ENCODE data around the gene KCNIP2. TPM values are rescaled to one million over a fixed set of nuclear protein-coding genes. Genes with fewer than 3 reads are reported as not detected.

The KCNIP2 gene
- total RNA-seq, 4 donors from 2014 or later: 1.1 to 5.2 (median 2.2) TPM

DNA sequence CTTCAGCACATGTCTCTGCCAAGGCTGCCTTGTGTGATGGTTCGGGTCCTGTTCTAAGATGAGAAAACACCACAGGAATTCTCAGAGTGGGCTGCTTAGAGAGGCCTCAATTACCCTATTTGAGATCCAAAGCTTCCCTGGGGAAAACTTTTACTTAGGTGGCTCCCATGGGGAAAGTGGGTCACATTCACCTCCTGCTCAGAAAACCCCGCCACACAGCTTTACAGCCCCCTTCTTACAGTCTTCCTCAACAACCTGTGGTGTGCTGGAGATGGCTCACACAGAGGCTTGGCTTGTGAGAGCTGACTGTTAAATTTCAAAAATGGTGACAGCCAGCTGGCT lies 36.6 kb upstream of the KCNIP2 start:
- Histone ChIP-seq H3K4me1 (peaks cover 0 to 5% (median 0%) of the 10 kb centered on the region in 4 donors), H3K4me3 (no peak overlapping the region), H3K27ac (no peak overlapping the region), H3K27me3 (no peaks in the 10 kb centered on the region), H3K9me3 (no peaks in the 10 kb centered on the region), H3K36me3 (peaks cover 0 to 7% (median 0%) of the 10 kb centered on the region in 4 donors)
- no peak for TF ChIP-seq POLR2A (IDR thresholded peaks at IDR 0.05)
- TF ChIP-seq, protein P1, sequence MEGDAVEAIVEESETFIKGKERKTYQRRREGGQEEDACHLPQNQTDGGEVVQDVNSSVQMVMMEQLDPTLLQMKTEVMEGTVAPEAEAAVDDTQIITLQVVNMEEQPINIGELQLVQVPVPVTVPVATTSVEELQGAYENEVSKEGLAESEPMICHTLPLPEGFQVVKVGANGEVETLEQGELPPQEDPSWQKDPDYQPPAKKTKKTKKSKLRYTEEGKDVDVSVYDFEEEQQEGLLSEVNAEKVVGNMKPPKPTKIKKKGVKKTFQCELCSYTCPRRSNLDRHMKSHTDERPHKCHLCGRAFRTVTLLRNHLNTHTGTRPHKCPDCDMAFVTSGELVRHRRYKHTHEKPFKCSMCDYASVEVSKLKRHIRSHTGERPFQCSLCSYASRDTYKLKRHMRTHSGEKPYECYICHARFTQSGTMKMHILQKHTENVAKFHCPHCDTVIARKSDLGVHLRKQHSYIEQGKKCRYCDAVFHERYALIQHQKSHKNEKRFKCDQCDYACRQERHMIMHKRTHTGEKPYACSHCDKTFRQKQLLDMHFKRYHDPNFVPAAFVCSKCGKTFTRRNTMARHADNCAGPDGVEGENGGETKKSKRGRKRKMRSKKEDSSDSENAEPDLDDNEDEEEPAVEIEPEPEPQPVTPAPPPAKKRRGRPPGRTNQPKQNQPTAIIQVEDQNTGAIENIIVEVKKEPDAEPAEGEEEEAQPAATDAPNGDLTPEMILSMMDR (IDR thresholded peaks at IDR 0.05): no peak
- in situ Hi-C loops (cut with MboI; ENCODE audit: low pct_ligation_motif_present in 1 of 4, low pct_unique_long_range_greater_than_20kb in 1 of 4, low sequenced_read_pairs in 3 of 4): no loop called here
- intact Hi-C loops (cut with DNase I; ENCODE audit: low total_unique reads): no loop called here
- no peak for DNase-seq
- WGBS, 2 donors (ENCODE audit: low coverage in 1 of 2): 93% methylated on average over 2 of the region's 2 CpGs; no CpG with 5 or more reads in 1 of the 2 donors

DNA sequence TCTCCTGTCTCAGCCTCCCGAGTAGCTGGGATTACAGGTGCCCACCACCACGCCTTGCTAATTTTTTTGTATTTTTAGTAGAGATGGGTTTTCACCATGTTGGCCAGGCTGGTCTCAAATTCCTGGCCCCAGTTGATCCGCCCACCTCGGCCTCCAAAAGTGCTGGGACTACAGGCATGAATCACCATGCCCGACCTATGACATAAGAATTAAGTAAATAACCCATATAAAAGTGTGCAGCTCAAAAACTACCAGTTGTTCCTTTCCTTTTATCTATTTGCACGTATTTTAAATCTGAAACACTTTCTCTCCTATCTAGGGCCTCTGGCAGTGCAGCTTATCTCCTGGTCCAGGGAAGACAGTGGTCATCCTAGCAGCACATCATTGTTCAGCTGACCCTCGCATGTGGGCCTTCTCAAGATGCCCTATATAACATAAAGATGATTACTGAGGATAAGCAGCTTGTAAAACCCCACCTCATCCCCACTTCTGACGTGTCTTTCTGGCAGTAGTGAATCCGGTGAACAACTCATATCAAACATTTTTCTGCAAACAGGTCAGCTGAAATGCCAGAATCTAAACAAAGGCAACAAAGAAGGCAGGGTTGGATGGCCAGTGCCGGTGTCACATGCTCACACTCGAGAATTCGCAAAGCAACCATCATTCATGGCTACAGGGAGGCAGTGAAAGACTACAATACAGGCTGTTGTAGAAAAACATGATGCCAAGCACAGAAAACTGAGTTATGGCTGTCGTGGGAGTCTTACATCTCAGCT lies 36.0 kb upstream of the KCNIP2 start:
- whole genome bisulfite sequencing, 2 donors (ENCODE audit: low coverage in 1 of 2): 83 to 87% methylated on average over 11 to 13 of the region's 13 CpGs

DNA sequence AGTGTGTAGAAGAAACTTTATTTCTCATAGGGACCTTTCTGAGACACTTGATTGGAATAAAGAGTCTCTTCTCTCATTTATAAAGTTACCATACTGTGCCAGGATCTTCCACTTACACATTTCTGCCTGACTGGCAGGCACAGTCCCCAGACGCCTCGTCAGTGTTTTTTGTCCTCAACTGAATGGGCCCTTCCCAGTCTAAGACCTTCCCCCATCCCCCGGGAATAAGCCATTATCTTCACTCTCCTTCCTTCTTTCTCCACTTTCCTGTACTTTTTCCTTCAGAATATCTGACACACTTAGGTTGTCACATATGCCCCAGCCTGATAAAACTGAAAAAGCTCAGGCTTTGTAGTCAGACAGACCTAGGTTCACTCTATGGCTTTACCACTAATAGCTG lies 35.3 kb upstream of the KCNIP2 start:
- Histone ChIP-seq H3K4me3 (no peak overlapping the region), H3K9me3 (no peaks in the 10 kb centered on the region), H3K4me1 (peaks cover 0 to 5% (median 0%) of the 10 kb centered on the region in 4 donors), H3K27me3 (no peaks in the 10 kb centered on the region), H3K36me3 (peaks cover 0 to 7% (median 0%) of the 10 kb centered on the region in 4 donors), H3K27ac (no peak overlapping the region)
- DNase-seq: no peak
- WGBS, 2 donors (ENCODE audit: low coverage in 1 of 2): 92 to 100% methylated on average over 1 to 3 of the region's 3 CpGs
- no peak for TF ChIP-seq POLR2AphosphoS5 (IDR thresholded peaks at IDR 0.05)
- no peak for TF ChIP-seq POLR2A (IDR thresholded peaks at IDR 0.05)
- TF ChIP-seq EP300 (IDR thresholded peaks at IDR 0.05; ENCODE audit: low read depth): no peak
- TF ChIP-seq, protein P1 (IDR thresholded peaks at IDR 0.05): no peak
- intact Hi-C loops (cut with DNase I; ENCODE audit: low total_unique reads) (no loop called here), in situ Hi-C loops (cut with MboI; ENCODE audit: low pct_ligation_motif_present in 1 of 4, low pct_unique_long_range_greater_than_20kb in 1 of 4, low sequenced_read_pairs in 3 of 4) (no loop called here)

More for the DNA sequence above, 36.0 kb upstream of the KCNIP2 start:
- Histone ChIP-seq H3K27me3 (no peaks in the 10 kb centered on the region), H3K27ac (no peak overlapping the region), H3K36me3 (peaks cover 0 to 7% (median 0%) of the 10 kb centered on the region in 4 donors), H3K9me3 (no peaks in the 10 kb centered on the region), H3K4me3 (no peak overlapping the region), H3K4me1 (peaks cover 0 to 5% (median 0%) of the 10 kb centered on the region in 4 donors)
- no peak for DNase-seq
- TF ChIP-seq EP300 (IDR thresholded peaks at IDR 0.05; ENCODE audit: low read depth) (no peak), POLR2A (IDR thresholded peaks at IDR 0.05) (no peak), POLR2AphosphoS5 (IDR thresholded peaks at IDR 0.05) (no peak)
- TF ChIP-seq, protein P1 (IDR thresholded peaks at IDR 0.05): no peak
- intact Hi-C loops (cut with DNase I; ENCODE audit: low total_unique reads) (no loop called here), in situ Hi-C loops (cut with MboI; ENCODE audit: low pct_ligation_motif_present in 1 of 4, low pct_unique_long_range_greater_than_20kb in 1 of 4, low sequenced_read_pairs in 3 of 4) (no loop called here)

DNA sequence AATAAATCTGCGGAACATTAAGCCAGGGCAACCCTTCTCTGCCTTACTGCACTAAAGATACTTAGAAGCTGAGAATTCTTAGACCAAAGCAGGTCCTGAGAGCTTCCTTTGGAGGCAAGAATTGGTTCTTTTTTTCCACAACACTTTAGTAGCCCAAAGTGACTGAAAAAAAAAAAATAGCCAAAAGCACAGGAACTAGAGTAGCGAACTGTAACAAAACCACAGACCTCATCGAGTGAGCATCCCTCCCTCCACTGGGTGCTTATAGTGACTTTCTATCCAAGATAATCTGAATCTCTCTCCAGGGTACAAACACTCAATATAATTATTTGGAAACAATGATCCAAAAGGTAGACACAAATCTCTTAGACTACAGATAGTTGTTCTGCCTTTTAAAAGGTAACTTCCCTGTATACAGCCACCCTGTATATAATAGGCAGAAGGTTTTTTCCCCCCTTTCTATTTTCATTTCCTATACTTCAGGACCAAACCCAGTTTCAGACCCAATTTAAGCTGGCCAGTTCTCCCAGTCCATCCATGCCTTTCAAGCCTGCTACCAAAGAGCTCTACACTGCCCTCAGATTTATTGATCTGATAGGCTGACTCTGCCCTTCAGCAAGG lies 31.6 kb upstream of the KCNIP2 start:
- Histone ChIP-seq H3K4me1 (no peaks in the 10 kb centered on the region), H3K9me3 (no peaks in the 10 kb centered on the region), H3K27me3 (no peaks in the 10 kb centered on the region), H3K27ac (no peak overlapping the region), H3K36me3 (peaks cover 0 to 7% (median 0%) of the 10 kb centered on the region in 4 donors), H3K4me3 (no peak overlapping the region)
- WGBS, 2 donors (ENCODE audit: low coverage in 1 of 2): 55 to 77% methylated on average over 2 to 3 of the region's 3 CpGs
- intact Hi-C loops (cut with DNase I; ENCODE audit: low total_unique reads) (no loop called here), in situ Hi-C loops (cut with MboI; ENCODE audit: low pct_ligation_motif_present in 1 of 4, low pct_unique_long_range_greater_than_20kb in 1 of 4, low sequenced_read_pairs in 3 of 4) (no loop called here)
- TF ChIP-seq EP300 (IDR thresholded peaks at IDR 0.05; ENCODE audit: low read depth): no peak
- no peak for TF ChIP-seq POLR2AphosphoS5 (IDR thresholded peaks at IDR 0.05)
- no peak for TF ChIP-seq POLR2A (IDR thresholded peaks at IDR 0.05)
- TF ChIP-seq, protein P1 (IDR thresholded peaks at IDR 0.05): no peak
- no peak for DNase-seq
